Lower lobe of right lung (tissue), 2 donors: ENCODE measurements around the gene NFE2. TPM values are rescaled to one million over a fixed set of nuclear protein-coding genes. Genes with fewer than 3 reads are reported as not detected.

Experiments used
- ATAC-seq, 2 donors: fragments of 200-7000 bp; cut with Tn5 transposase; one replicate each; pipeline ENCODE4 v1.9.1; 2020 to 2022; ENCODE audit warnings: mild to moderate bottlenecking in 2 of 2, moderate library complexity in 2 of 2
- DNase-seq: peaks from one replicate; pipeline ENCODE4 v3.0.0-alpha.2; 2020
- H3K27ac ChIP-seq: fragments of 200-600 bp; one replicate; pipeline ENCODE4 v1.8.0; 2022
- H3K27me3 ChIP-seq: fragments of 200-600 bp; one replicate; pipeline ENCODE4 v1.8.0; 2022; ENCODE audit warnings: low read depth
- H3K36me3 ChIP-seq: fragments of 200-600 bp; one replicate; pipeline ENCODE4 v1.8.0; 2022; ENCODE audit warnings: mild to moderate bottlenecking
- H3K4me1 ChIP-seq: fragments of 200-600 bp; one replicate; pipeline ENCODE4 v1.8.0; 2022
- H3K4me3 ChIP-seq: fragments of 200-600 bp; one replicate; pipeline ENCODE4 v1.8.0; 2022; ENCODE audit warnings: mild to moderate bottlenecking
- H3K9me3 ChIP-seq: fragments of 200-600 bp; one replicate; pipeline ENCODE4 v1.8.0; 2022
- intact Hi-C: fragments of 100-400 bp; cut with DNase I; formaldehyde crosslinking; loops from one replicate; pipeline ENCODE4 v1.11.0; 2022
- microRNA-seq: library from miRNA; unstranded; fragments of <30 nt; microRNA quantifications from one replicate; pipeline ENCODE4 v1.2.0, GENCODE V29; 2020; ENCODE audit warnings: borderline number of aligned reads
- total RNA-seq: library from RNA; stranded (reverse); fragmentation: NEBNext Ultra II Directional; extraction: Animal tissue kit (Norgen Biotek cat#: 25700); gene quantifications from one replicate; pipeline ENCODE4 v1.2.1, GENCODE V29; 2021
- TF ChIP-seq, protein P1 (sequence below): fragments of 200-600 bp; IDR thresholded peaks from one replicate; pipeline ENCODE4 v1.8.0; 2022; ENCODE audit warnings: antibody characterized with exemption, mild to moderate bottlenecking
- donor health status: DM: no; HTN: yes; CAD: no; lungs with severe emphysema.

Gene NFE2
- total RNA-seq, 1 donor from 2014 or later, result 13.5 TPM

DNA sequence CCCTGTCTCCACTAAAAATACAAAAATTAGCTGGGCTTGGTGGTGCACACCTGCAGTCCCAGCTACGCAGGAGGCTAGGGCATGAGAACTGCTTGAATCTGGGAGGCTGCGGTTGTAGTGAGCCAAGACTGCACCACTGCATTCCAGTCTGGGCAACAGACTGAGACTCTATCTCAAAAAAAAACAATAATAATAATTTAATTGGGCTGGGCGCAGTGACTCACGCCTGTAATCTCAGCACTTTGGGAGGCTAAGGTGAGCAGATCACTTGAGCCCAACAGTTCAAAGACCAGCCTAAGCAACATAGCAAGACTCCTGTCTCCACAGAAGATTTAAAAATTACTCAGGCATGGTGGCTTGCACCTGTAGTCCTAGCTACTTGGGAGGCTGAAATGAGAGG, 47.6 kb downstream of the NFE2 start:
- Histone ChIP-seq H3K27me3 (no peaks in the 10 kb centered on the region), H3K9me3 (no peaks in the 10 kb centered on the region), H3K36me3 (peaks cover 62% of the 10 kb centered on the region), H3K4me3 (no peak overlapping the region), H3K4me1 (no peaks in the 10 kb centered on the region), H3K27ac (no peak overlapping the region)
- DNase-seq (no peak), ATAC-seq (no peak)
- TF ChIP-seq, protein P1, sequence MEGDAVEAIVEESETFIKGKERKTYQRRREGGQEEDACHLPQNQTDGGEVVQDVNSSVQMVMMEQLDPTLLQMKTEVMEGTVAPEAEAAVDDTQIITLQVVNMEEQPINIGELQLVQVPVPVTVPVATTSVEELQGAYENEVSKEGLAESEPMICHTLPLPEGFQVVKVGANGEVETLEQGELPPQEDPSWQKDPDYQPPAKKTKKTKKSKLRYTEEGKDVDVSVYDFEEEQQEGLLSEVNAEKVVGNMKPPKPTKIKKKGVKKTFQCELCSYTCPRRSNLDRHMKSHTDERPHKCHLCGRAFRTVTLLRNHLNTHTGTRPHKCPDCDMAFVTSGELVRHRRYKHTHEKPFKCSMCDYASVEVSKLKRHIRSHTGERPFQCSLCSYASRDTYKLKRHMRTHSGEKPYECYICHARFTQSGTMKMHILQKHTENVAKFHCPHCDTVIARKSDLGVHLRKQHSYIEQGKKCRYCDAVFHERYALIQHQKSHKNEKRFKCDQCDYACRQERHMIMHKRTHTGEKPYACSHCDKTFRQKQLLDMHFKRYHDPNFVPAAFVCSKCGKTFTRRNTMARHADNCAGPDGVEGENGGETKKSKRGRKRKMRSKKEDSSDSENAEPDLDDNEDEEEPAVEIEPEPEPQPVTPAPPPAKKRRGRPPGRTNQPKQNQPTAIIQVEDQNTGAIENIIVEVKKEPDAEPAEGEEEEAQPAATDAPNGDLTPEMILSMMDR, result no peak
- intact Hi-C loops, result no loop called here

GRCh38 chr12:54251667-54252284, 49.0 kb downstream of the NFE2 start:
- Histone ChIP-seq H3K36me3 (peaks cover 64% of the 10 kb centered on the region), H3K9me3 (no peaks in the 10 kb centered on the region), H3K27me3 (no peaks in the 10 kb centered on the region), H3K4me3 (no peak overlapping the region), H3K4me1 (no peaks in the 10 kb centered on the region), H3K27ac (no peak overlapping the region)
- ATAC-seq (peak in 1 of 2 donors; percentile 76), DNase-seq (no peak)
- TF ChIP-seq, protein P1, result peak; percentile 61
- intact Hi-C loops, result no loop called here

DNA sequence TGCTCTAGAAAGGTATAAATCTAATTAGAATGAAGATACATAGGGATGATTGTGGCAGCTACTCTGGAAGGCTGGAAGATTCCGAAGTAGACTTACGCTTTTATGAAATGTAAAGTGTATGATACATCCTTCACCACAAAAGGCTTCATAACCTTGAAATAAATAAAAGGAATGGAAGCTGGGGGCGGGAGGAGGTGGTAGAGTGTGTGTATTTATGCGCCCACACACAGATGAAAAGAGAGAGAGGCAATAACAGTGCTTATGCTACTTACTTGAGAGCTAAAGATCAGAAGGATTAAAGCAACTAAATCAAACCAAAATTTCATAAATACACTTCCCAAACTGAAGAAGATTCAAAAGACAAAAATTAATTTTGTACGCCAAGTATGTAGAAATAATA, 51.3 kb downstream of the NFE2 start:
- no peak overlapping the region for H3K27ac ChIP-seq
- no peak for ATAC-seq
- H3K27me3 ChIP-seq, result no peaks in the 10 kb centered on the region
- intact Hi-C loops, result no loop called here
- TF ChIP-seq, protein P1, result no peak
- H3K4me3 ChIP-seq, result no peak overlapping the region
- H3K4me1 ChIP-seq, result no peaks in the 10 kb centered on the region
- no peaks in the 10 kb centered on the region for H3K9me3 ChIP-seq
- DNase-seq, result no peak
- H3K36me3 ChIP-seq, result peaks cover 64% of the 10 kb centered on the region

- intact Hi-C loops, result no loop called here
- Histone ChIP-seq H3K27me3 (no peaks in the 10 kb centered on the region), H3K4me1 (no peaks in the 10 kb centered on the region), H3K4me3 (no peak overlapping the region), H3K9me3 (no peaks in the 10 kb centered on the region), H3K36me3 (peaks cover 90% of the 10 kb centered on the region), H3K27ac (no peak overlapping the region)
- ATAC-seq (no peak), DNase-seq (no peak)
- TF ChIP-seq, protein P1, result no peak
Observed at GRCh38 chr12:54246011-54246641, 54.7 kb downstream of the NFE2 start.

Small RNAs within 50 kb of the gene (microRNA-seq; reads per million reads assigned to microRNA genes)
- 299 reads per million, percentile 70 among the genes with 10 or more reads in this experiment for gene MIR148B

Other genes starting within 250 kb of the NFE2 start
- 0.47 TPM for gene HOXC4, start 247.2 kb downstream of the NFE2 start, total RNA-seq
- gene SMUG1, start 112.0 kb downstream of the NFE2 start, total RNA-seq, result 29.4 TPM
- gene CBX5, start 20.9 kb downstream of the NFE2 start, total RNA-seq, result 50.1 TPM
- gene HNRNPA1, start 20.3 kb downstream of the NFE2 start, total RNA-seq, result 598 TPM
- gene COPZ1, start 24.1 kb upstream of the NFE2 start, total RNA-seq, result 129 TPM
- 0.65 TPM for gene GPR84, start 63.5 kb upstream of the NFE2 start, total RNA-seq
- gene ZNF385A, start 83.7 kb upstream of the NFE2 start, total RNA-seq, result 28.3 TPM
- gene ITGA5, start 118.3 kb upstream of the NFE2 start, total RNA-seq, result 97.1 TPM
- 4.5 TPM for gene GTSF1, start 172.6 kb upstream of the NFE2 start, total RNA-seq
- gene NCKAP1L, start 196.7 kb upstream of the NFE2 start, total RNA-seq, result 107 TPM
- gene PDE1B, start 248.6 kb upstream of the NFE2 start, total RNA-seq, result 9.1 TPM